Vagina (tissue), 2 donors: ENCODE data around the gene DSCAML1.

ENCODE experiments used
- POLR2A ChIP-seq, 2 donors: fragments of 450-650 bp; IDR thresholded peaks; one replicate each; pipeline ENCODE4 v1.6.1; 2017; ENCODE audit warnings: antibody characterized with exemption in 2 of 2, mild to moderate bottlenecking in 2 of 2, moderate library complexity in 2 of 2
- POLR2AphosphoS5 ChIP-seq, 2 donors: sonication (generic); formaldehyde crosslinking; IDR thresholded peaks; one replicate each; pipeline ENCODE4 v1.9.0; 2017; ENCODE audit warnings: antibody characterized with exemption in 2 of 2, mild to moderate bottlenecking in 2 of 2, low read depth in 1 of 2; ENCODE audit not compliant: insufficient read depth in 1 of 2
- TF ChIP-seq, protein P1 (sequence below), 3 experiments: fragments of 450-650 bp in 2 of 3; fragments of 200-600 bp in 1 of 3; sonication (generic) in 1 of 3; IDR thresholded peaks; one replicate each; pipeline ENCODE4 v1.5.1; 2017 to 2019; ENCODE audit warnings: antibody characterized with exemption in 3 of 3, mild to moderate bottlenecking in 2 of 3, moderate library complexity in 2 of 3

DNA sequence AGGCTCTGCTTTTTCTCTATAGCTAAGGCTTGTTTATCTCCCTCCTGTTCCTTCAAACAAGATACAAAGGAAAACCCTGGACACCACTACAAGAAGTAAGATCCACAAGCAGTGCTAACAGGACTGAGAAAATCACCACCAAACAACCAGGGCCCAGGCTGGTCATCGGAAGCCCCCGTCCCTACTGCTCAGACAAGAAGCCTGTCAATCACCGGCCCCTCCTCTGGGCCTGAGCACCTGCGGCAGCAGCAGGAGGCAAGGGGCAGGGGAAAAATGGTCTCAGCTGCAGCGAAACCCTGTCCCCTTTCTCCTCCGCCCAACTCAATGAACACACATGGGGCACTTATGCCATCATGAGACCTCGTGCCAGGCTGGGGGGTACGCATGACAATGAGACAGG lies 314.1 kb downstream of the DSCAML1 start:
- TF ChIP-seq, protein P1, sequence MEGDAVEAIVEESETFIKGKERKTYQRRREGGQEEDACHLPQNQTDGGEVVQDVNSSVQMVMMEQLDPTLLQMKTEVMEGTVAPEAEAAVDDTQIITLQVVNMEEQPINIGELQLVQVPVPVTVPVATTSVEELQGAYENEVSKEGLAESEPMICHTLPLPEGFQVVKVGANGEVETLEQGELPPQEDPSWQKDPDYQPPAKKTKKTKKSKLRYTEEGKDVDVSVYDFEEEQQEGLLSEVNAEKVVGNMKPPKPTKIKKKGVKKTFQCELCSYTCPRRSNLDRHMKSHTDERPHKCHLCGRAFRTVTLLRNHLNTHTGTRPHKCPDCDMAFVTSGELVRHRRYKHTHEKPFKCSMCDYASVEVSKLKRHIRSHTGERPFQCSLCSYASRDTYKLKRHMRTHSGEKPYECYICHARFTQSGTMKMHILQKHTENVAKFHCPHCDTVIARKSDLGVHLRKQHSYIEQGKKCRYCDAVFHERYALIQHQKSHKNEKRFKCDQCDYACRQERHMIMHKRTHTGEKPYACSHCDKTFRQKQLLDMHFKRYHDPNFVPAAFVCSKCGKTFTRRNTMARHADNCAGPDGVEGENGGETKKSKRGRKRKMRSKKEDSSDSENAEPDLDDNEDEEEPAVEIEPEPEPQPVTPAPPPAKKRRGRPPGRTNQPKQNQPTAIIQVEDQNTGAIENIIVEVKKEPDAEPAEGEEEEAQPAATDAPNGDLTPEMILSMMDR (IDR thresholded peaks at IDR 0.05) = no peak
- TF ChIP-seq POLR2A (IDR thresholded peaks at IDR 0.05) (no peak), POLR2AphosphoS5 (IDR thresholded peaks at IDR 0.05; ENCODE audit: insufficient read depth in 1 of 2, low read depth in 1 of 2) (no peak)
